ENCODE results near the gene SIL1. TPM values are rescaled to one million over a fixed set of nuclear protein-coding genes. Genes with fewer than 3 reads are reported as not detected.

Gene SIL1
- total and polyA plus RNA-seq, 2 of the 4 experiments (the other 2 are of a cell fraction): 56.1 to 66.0 TPM

DNA sequence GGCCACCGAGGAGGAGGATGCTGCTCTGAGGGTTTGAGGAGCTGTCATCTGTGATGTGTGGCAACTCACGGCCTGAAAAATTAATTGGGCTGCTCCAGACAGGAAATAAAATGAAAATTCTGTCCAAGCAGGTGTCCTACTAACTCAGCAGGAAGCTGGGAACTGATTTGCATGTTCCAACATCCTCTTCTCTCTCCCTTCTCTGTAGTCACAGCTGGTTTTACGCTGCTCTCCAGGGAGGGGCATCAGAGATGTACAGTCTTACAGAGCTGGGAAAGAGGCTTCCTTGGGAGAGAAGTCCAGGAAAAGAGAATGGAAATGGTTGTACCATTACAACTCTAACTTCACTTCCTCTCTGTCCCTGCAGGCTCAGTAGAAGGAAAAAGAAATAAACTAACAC lies 24.2 kb upstream of the SIL1 start:
- Histone ChIP-seq H3K18ac (ENCODE audit: low read depth, low read length) (no peak overlapping the region), H3K36me3 (ENCODE audit: control insufficient read depth, insufficient read depth, low read length) (no peaks in the 10 kb centered on the region), H4K8ac (ENCODE audit: low read depth in 2 of 2, low read length in 2 of 2) (no peak overlapping the region), H3K56ac (ENCODE audit: extremely low read depth, insufficient read depth, low read length) (no peak overlapping the region), H3K4ac (ENCODE audit: low read depth, low read length) (no peak overlapping the region), H3K4me3 (ENCODE audit: insufficient read depth, low read depth, low read length) (no peak overlapping the region), H3K23ac (ENCODE audit: low read depth, low read length) (no peak overlapping the region), H2AK5ac (ENCODE audit: low read depth, low read length) (no peak overlapping the region), H3K14ac (replicated peaks; ENCODE audit: low read depth, low read length) (no peak overlapping the region), H3K4me2 (ENCODE audit: low read depth, low read length) (no peak overlapping the region), H2BK15ac (ENCODE audit: low read depth, low read length) (no peak overlapping the region), H3K9me3 (ENCODE audit: control insufficient read depth, insufficient read depth, low read length) (0 out of 2 replicates have a peak, but pooled peaks cover 1% of the 10 kb centered on the region), H3K27me3 (ENCODE audit: control insufficient read depth, insufficient read depth, low read length) (peaks cover 8% of the 10 kb centered on the region), H4K5ac (ENCODE audit: low read depth, low read length) (no peak overlapping the region), H3K4me1 (ENCODE audit: control insufficient read depth, insufficient read depth, low read length) (no peaks in the 10 kb centered on the region), H3K27ac (ENCODE audit: insufficient read depth, low read length) (no peak overlapping the region), H3K79me1 (ENCODE audit: low read depth in 1 of 2, low read length in 2 of 2) (no peaks in the 10 kb centered on the region), H3K9ac (ENCODE audit: low read depth, low read length) (no peak overlapping the region), H4K20me1 (ENCODE audit: insufficient read depth, low read length) (no peaks in the 10 kb centered on the region), H4K91ac (ENCODE audit: insufficient read depth, low read depth, low read length) (no peak overlapping the region), H2BK5ac (ENCODE audit: low read depth, low read length, poor library complexity, severe bottlenecking) (no peak overlapping the region), H2AK9ac (replicated peaks; ENCODE audit: low read depth, low read length, poor library complexity) (no peak overlapping the region), H3K9me1 (ENCODE audit: insufficient read depth, low read length) (no peaks in the 10 kb centered on the region), H2BK20ac (ENCODE audit: low read depth, low read length) (no peak overlapping the region), H2AFZ (replicated peaks; ENCODE audit: low read length, poor library complexity) (no peak overlapping the region), H2BK120ac (ENCODE audit: low read depth, low read length) (no peak overlapping the region)
- intact Hi-C loops (cut with micrococcal nuclease): no loop called here
- BruUV-seq (replicated peaks): no TSS peak
- WGBS, 2 experiments (ENCODE audit: extremely low coverage in 2 of 2, insufficient read length in 1 of 2): 24% methylated on average over 2 of the region's 3 CpGs; no CpG with 5 or more reads in 1 of the 2 experiments
- DNase-seq (no peak), ATAC-seq (ENCODE audit: low read depth) (no peak)
- ChIA-PET CTCF (interaction anchor here (0.6 kb wide), 1 partner anchor 8 kb away, joined by 5 read pairs; no protein-coding TSS in a partner anchor), POLR2A (ENCODE audit: unreplicated experiment) (no interaction called here)
- in situ Hi-C loops (cut with MboI; ENCODE audit: low sequenced_read_pairs): no loop called here
- TF ChIP-seq NFE2L2 (IDR thresholded peaks at IDR 0.05; ENCODE audit: low read depth, low read length) (no peak), CHD1 (IDR thresholded peaks at IDR 0.05; ENCODE audit: low read depth, low read length) (no peak), RFX5 (IDR thresholded peaks at IDR 0.05; ENCODE audit: low read depth, low read length) (no peak), CEBPB (IDR thresholded peaks at IDR 0.05; ENCODE audit: low read depth, low read length) (no peak), RCOR1 (IDR thresholded peaks at IDR 0.05; ENCODE audit: insufficient replicate concordance, low read length) (no peak), SMC3 (IDR thresholded peaks at IDR 0.05; ENCODE audit: low read depth, low read length) (no peak), RAD21 (IDR thresholded peaks at IDR 0.05; ENCODE audit: low read length) (no peak), FOS (IDR thresholded peaks at IDR 0.05; ENCODE audit: low read depth, low read length) (no peak), MXI1 (IDR thresholded peaks at IDR 0.05; ENCODE audit: borderline replicate concordance, low read depth, low read length) (no peak), POLR2A (IDR thresholded peaks at IDR 0.05; ENCODE audit: low read depth, low read length) (no peak), MAZ (IDR thresholded peaks at IDR 0.05; ENCODE audit: borderline replicate concordance, low read depth, low read length) (no peak), MAFK (IDR thresholded peaks at IDR 0.05; ENCODE audit: low read depth, low read length) (no peak), BHLHE40 (IDR thresholded peaks at IDR 0.05; ENCODE audit: low read depth, low read length) (no peak)
- TF ChIP-seq, protein P1, sequence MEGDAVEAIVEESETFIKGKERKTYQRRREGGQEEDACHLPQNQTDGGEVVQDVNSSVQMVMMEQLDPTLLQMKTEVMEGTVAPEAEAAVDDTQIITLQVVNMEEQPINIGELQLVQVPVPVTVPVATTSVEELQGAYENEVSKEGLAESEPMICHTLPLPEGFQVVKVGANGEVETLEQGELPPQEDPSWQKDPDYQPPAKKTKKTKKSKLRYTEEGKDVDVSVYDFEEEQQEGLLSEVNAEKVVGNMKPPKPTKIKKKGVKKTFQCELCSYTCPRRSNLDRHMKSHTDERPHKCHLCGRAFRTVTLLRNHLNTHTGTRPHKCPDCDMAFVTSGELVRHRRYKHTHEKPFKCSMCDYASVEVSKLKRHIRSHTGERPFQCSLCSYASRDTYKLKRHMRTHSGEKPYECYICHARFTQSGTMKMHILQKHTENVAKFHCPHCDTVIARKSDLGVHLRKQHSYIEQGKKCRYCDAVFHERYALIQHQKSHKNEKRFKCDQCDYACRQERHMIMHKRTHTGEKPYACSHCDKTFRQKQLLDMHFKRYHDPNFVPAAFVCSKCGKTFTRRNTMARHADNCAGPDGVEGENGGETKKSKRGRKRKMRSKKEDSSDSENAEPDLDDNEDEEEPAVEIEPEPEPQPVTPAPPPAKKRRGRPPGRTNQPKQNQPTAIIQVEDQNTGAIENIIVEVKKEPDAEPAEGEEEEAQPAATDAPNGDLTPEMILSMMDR (conservative IDR thresholded peaks at IDR 0.05; ENCODE audit: low read depth, low read length): no peak
- TF ChIP-seq, protein P2, sequence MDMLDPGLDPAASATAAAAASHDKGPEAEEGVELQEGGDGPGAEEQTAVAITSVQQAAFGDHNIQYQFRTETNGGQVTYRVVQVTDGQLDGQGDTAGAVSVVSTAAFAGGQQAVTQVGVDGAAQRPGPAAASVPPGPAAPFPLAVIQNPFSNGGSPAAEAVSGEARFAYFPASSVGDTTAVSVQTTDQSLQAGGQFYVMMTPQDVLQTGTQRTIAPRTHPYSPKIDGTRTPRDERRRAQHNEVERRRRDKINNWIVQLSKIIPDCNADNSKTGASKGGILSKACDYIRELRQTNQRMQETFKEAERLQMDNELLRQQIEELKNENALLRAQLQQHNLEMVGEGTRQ (IDR thresholded peaks at IDR 0.05; ENCODE audit: low read depth, low read length): no peak
- TF ChIP-seq, protein P3, sequence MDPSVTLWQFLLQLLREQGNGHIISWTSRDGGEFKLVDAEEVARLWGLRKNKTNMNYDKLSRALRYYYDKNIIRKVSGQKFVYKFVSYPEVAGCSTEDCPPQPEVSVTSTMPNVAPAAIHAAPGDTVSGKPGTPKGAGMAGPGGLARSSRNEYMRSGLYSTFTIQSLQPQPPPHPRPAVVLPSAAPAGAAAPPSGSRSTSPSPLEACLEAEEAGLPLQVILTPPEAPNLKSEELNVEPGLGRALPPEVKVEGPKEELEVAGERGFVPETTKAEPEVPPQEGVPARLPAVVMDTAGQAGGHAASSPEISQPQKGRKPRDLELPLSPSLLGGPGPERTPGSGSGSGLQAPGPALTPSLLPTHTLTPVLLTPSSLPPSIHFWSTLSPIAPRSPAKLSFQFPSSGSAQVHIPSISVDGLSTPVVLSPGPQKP (IDR thresholded peaks at IDR 0.05; ENCODE audit: borderline replicate concordance, low read depth, low read length): no peak
- dilution Hi-C loops (cut with HindIII; ENCODE audit: low sequenced_read_pairs, unreplicated experiment): no loop called here
